Measurements from ENCODE around the gene FMN1.

FMN1 gene

GRCh38 chr15:32802286-32802936 is 392.1 kb downstream of the FMN1 start:
- DNase-seq: no peak

GRCh38 chr15:32799936-32800535 is 394.5 kb downstream of the FMN1 start:
- DNase-seq: no peak

GRCh38 chr15:32796856-32797255 is 397.7 kb downstream of the FMN1 start:
- no peak for DNase-seq

- DNase-seq: no peak
Measured at GRCh38 chr15:32794973-32795372, 399.5 kb downstream of the FMN1 start.

- no peak for DNase-seq
Measured at GRCh38 chr15:32792436-32792835, 402.1 kb downstream of the FMN1 start.

GRCh38 chr15:32790352-32790999 is 404.0 kb downstream of the FMN1 start:
- no peak for DNase-seq

- no peak for DNase-seq
Measured at GRCh38 chr15:32787949-32788348, 406.6 kb downstream of the FMN1 start.

- no peak for DNase-seq
Measured at GRCh38 chr15:32786906-32787305, 407.6 kb downstream of the FMN1 start.

- DNase-seq: no peak
Measured at GRCh38 chr15:32784581-32784980, 409.9 kb downstream of the FMN1 start.

GRCh38 chr15:32781781-32782180 is 412.7 kb downstream of the FMN1 start:
- DNase-seq: no peak

- DNase-seq: no peak
Measured at GRCh38 chr15:32778391-32779176, 415.9 kb downstream of the FMN1 start.

- no peak for DNase-seq
Measured at GRCh38 chr15:32775103-32775502, 419.4 kb downstream of the FMN1 start.

- no peak for DNase-seq
Measured at GRCh38 chr15:32774022-32774421, 420.5 kb downstream of the FMN1 start.

GRCh38 chr15:32767236-32767635 is 427.3 kb downstream of the FMN1 start:
- no peak for DNase-seq

GRCh38 chr15:32766101-32766500 is 428.4 kb downstream of the FMN1 start:
- DNase-seq: no peak

- no peak for DNase-seq
Measured at GRCh38 chr15:32765236-32765635, 429.3 kb downstream of the FMN1 start.

- DNase-seq: no peak
Measured at GRCh38 chr15:32763295-32763694, 431.2 kb downstream of the FMN1 start.

- no peak for DNase-seq
Measured at GRCh38 chr15:32757426-32757825, 437.1 kb downstream of the FMN1 start.

- no peak for DNase-seq
Measured at GRCh38 chr15:32750979-32751378, 443.5 kb downstream of the FMN1 start.

GRCh38 chr15:32747921-32748342 is 446.6 kb downstream of the FMN1 start:
- peak; percentile 63 for DNase-seq

- DNase-seq: no peak
Measured at GRCh38 chr15:32746116-32746857, 448.2 kb downstream of the FMN1 start.

GRCh38 chr15:32743411-32744140 is 450.9 kb downstream of the FMN1 start:
- no peak for DNase-seq

Data from NCI-H2171 treated with DMSO at 0.1 percent for 48 hours (cell line).